Pulmonary artery endothelial cell (primary cell): ENCODE data around the gene PIGQ. TPM values are rescaled to one million over a fixed set of nuclear protein-coding genes. Genes with fewer than 3 reads are reported as not detected.

Experiments
- DNase-seq: peaks from one replicate; pipeline ENCODE4 v3.0.0-alpha.2; 2011; ENCODE audit warnings: low read depth, low spot score
- total RNA-seq: library from RNA; depleted of rRNA; stranded (reverse); fragments of >200 nt; gene quantifications from 2 replicates; pipeline ENCODE4 v1.2.3, GENCODE V29; 2014

The PIGQ gene
- total RNA-seq, 1 donor from 2014 or later: 24.1 TPM

GRCh38 chr16:534135-534534 lies 35.6 kb upstream of the PIGQ start:
- no peak for DNase-seq

- no peak for DNase-seq
Measured at GRCh38 chr16:534856-535445, 34.8 kb upstream of the PIGQ start.

- DNase-seq: no peak
Measured at GRCh38 chr16:535446-536405, 34.0 kb upstream of the PIGQ start.

- no peak for DNase-seq
Measured at GRCh38 chr16:536746-537145, 33.0 kb upstream of the PIGQ start.

GRCh38 chr16:537415-538335 lies 32.1 kb upstream of the PIGQ start:
- DNase-seq: no peak

- DNase-seq: no peak
Measured at GRCh38 chr16:539901-540530, 29.8 kb upstream of the PIGQ start.

- DNase-seq: no peak
Measured at GRCh38 chr16:540645-541340, 29.0 kb upstream of the PIGQ start.

- no peak for DNase-seq
Measured at GRCh38 chr16:543301-544164, 26.2 kb upstream of the PIGQ start.

GRCh38 chr16:544517-544916 lies 25.3 kb upstream of the PIGQ start:
- DNase-seq: no peak

GRCh38 chr16:546909-547770 lies 22.6 kb upstream of the PIGQ start:
- no peak for DNase-seq

- DNase-seq: no peak
Measured at GRCh38 chr16:548586-548985, 21.2 kb upstream of the PIGQ start.

GRCh38 chr16:549544-550263 lies 20.1 kb upstream of the PIGQ start:
- no peak for DNase-seq

GRCh38 chr16:551210-551609 lies 18.6 kb upstream of the PIGQ start:
- no peak for DNase-seq

- DNase-seq: no peak
Measured at GRCh38 chr16:552171-552570, 17.6 kb upstream of the PIGQ start.

- no peak for DNase-seq
Measured at GRCh38 chr16:553601-554296, 16.0 kb upstream of the PIGQ start.

- no peak for DNase-seq
Measured at GRCh38 chr16:554297-554621, 15.5 kb upstream of the PIGQ start.

- no peak for DNase-seq
Measured at GRCh38 chr16:554640-555365, 15.0 kb upstream of the PIGQ start.
